Activated T-cell treated with anti-CD3 and anti-CD28 coated beads, Interleukin-2, amount 50 U/mL, for 4 hours (primary cell): ENCODE data around the gene CNN1. TPM values are rescaled to one million over a fixed set of nuclear protein-coding genes. Genes with fewer than 3 reads are reported as not detected.

ENCODE experiments used
- ATAC-seq, 2 donors: fragments of 200-7000 bp; cut with Tn5 transposase; one replicate each; pipeline ENCODE4 v1.10.0; 2021
- DNase-seq: peaks from one replicate; pipeline ENCODE4 v3.0.0-alpha.2; 2020
- H3K27me3 Mint-ChIP-seq: one replicate; pipeline ENCODE4 v1.8.0; 2021; ENCODE audit warnings: low read depth, mixed read lengths
- H3K36me3 Mint-ChIP-seq: one replicate; pipeline ENCODE4 v1.8.0; 2022; ENCODE audit warnings: mixed read lengths; ENCODE audit not compliant: insufficient read depth
- H3K4me1 Mint-ChIP-seq: one replicate; pipeline ENCODE4 v1.8.0; 2021; ENCODE audit warnings: low read depth, mixed read lengths
- H3K4me3 Mint-ChIP-seq: one replicate; pipeline ENCODE4 v1.8.0; 2021; ENCODE audit warnings: mild to moderate bottlenecking, moderate library complexity, mixed read lengths
- H3K9me3 Mint-ChIP-seq: one replicate; pipeline ENCODE4 v1.8.0; 2021; ENCODE audit warnings: mixed read lengths
- total RNA-seq, 3 donors: library from RNA; stranded (reverse); gene quantifications; one replicate each; pipeline ENCODE4 v1.2.1, GENCODE V29; 2021

Gene CNN1
- total RNA-seq, 3 donors from 2014 or later: 0.25 TPM; not detected in 2

DNA sequence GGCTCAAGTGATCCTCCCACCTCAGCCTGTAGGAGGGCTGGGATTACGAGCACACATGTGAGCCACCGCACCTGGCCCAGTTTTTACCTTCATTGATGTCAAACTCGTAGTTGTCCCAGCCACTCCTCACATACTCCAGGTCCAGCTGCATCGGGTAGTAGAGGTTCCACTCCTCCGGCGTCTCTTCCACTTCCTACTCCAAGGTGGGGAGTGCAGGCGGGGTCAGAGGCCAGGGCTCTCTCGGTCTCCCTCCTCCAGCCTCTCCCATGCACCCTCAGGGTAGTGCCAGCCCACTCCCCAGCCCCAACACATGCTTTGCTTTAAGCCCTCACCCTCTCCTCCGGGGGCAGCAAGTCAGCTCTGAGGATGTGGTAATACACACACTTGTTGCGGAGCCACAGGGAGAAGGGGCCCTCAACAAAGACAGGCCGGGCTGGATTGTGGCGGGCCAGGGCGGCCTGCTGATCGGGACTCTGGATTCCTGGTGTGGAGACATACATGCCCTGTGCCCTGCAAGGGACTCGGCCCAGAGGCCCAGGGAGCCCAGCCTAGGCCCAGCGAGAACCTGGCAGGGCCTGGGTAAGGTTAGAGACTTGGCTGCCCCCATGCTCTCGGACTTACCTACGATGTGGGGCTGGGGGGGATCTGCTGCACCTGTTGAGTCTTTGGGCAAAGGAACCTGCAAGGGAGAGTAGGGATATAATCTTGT is 31.1 kb upstream of the CNN1 start:
- ATAC-seq (no peak), DNase-seq (no peak)
- Mint-ChIP-seq H3K36me3 (peaks cover 11% of the 10 kb centered on the region), H3K4me1 (peaks cover 10% of the 10 kb centered on the region), H3K9me3 (no peaks in the 10 kb centered on the region), H3K27me3 (no peaks in the 10 kb centered on the region), H3K4me3 (no peak overlapping the region)

DNA sequence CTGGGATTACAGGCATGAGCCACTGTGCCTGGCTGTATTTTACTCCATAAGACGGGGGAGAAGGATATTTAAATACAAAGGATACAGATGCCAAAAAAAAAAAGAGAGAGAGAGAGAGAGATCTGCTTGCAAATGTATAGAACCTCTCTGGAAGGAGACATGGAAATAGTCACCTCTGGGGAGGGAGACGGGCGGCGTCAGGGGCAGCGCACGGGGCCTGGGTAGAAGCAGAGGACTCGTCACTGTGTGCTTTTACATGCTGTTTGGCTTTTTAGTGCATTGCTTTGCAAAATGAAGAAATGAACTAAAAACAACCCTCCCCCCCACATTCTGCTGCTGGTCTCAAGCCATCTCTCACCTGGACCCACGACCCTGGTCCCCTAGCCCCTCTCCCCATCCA is 28.2 kb upstream of the CNN1 start:
- no peak overlapping the region for H3K4me3 Mint-ChIP-seq
- ATAC-seq: no peak
- no peak for DNase-seq
- H3K27me3 Mint-ChIP-seq: no peaks in the 10 kb centered on the region
- peaks cover 16% of the 10 kb centered on the region for H3K36me3 Mint-ChIP-seq
- no peaks in the 10 kb centered on the region for H3K9me3 Mint-ChIP-seq
- peaks cover 4% of the 10 kb centered on the region for H3K4me1 Mint-ChIP-seq

DNA sequence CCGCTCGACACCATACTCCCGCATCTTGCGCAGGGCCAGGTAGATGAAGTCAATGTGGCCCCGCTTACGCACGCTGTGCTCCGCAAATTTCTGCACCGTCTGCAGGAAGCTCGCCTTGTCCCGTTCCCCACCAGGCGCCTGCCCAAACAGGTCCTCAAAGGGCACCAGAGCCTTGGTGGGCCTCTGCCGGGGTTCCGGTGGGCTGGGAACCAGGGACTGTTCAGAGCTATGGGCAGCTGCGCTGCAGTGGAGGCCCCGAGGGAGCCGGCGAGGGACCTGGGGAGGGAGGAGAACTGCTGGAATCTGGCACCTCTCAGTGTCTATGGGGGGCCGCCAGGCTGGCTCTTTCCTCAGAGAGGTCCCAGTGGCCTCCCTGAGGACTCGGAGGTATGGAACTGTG is 24.7 kb upstream of the CNN1 start:
- Mint-ChIP-seq H3K9me3 (no peaks in the 10 kb centered on the region), H3K36me3 (peaks cover 25% of the 10 kb centered on the region), H3K4me1 (no peaks in the 10 kb centered on the region), H3K4me3 (no peak overlapping the region), H3K27me3 (no peaks in the 10 kb centered on the region)
- ATAC-seq (no peak), DNase-seq (no peak)

DNA sequence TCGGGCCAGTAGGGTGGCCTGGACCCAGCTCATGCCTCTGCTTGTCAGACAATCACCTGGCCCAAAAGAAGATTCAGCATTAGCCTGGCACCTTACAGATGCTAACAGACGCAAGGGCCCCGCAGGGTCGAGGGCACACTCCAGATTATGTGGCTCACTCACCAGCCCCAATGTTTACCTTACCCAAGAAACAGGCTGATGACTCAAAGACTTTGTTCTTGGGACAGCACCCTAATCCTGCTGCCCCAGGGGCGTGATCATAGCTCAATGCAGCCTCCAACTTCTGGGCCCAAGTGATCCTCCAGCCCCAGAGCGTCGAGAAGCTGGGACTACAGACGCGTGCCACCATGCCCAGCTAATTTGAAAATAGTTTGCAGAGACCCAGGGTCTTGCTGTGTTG is 19.5 kb upstream of the CNN1 start:
- DNase-seq (no peak), ATAC-seq (peak in 1 of 2 donors; percentile 10)
- Mint-ChIP-seq H3K4me3 (no peak overlapping the region), H3K9me3 (no peaks in the 10 kb centered on the region), H3K27me3 (no peaks in the 10 kb centered on the region), H3K4me1 (no peaks in the 10 kb centered on the region), H3K36me3 (peaks cover 20% of the 10 kb centered on the region)

DNA sequence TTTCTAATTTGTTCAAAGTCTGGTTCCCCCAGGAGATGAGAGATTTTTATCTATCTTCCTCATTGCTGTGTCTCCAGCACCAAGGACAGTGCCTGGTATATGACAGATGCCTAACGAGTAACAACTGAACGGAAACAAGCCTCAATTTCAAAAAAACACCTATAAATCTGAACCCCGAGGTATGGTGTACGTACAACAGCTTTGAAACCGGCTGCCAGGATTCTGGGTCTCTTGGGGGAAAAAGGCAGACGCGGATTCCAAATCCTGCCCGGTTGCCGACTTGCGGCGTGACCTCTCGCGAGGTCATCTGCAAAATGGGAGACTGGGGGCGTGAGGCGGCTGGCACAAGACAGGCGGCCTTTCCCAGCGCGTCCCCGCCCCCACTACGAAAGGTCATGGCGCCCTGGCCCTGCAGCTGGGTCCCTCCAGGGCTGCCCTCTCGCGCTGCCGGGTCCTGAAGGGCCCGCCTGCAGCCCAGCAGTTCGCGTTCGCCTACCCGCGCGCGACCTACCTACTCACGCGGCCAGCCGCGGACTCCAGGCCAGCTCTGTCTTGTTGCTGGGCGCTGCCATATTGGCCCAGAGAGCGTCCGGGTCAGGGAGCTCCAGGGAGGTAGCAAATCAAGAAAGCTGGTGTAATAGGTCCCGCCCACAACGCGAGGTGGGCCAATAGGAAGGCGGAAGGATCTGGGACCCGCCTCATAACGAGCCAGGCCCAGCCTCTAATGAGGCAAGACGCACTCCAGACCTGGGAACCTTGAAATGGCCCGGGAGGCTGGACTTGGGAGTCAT is 9.9 kb upstream of the CNN1 start, which contains the start of gene ECSIT:
Gene ECSIT, minus strand, starts transcription at position 584 of the 791 bp plus-strand sequence. CDS start 9,964 bp downstream, outside the sequence.
- Mint-ChIP-seq H3K27me3 (no peaks in the 10 kb centered on the region), H3K4me1 (peaks cover 22% of the 10 kb centered on the region), H3K36me3 (peaks cover 4% of the 10 kb centered on the region), H3K4me3 (peak within 1 kb of the TSS; percentile 94), H3K9me3 (no peaks in the 10 kb centered on the region)
- DNase-seq (peak; percentile 87), ATAC-seq (peak; percentile 96 to 97)

DNA sequence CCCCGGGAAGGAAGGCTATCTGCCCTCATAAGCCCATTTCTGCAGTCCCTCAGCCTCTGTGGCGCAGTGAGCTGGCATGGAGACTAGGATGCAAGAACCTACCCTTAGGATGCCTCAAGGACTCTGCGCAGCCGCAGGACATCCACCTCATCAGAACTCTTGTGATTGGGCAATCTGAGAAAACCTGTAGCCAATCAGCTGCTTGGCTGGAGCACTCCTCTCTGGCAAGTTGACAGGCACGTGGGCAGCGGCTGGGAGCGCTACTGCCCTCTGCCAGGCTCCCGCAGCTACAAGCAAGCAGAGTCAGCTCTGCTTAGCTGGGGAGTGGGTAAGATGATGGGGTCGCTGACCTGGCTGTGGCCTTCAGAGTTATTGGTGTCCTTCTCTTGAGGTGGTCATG is 8.2 kb upstream of the CNN1 start:
- H3K4me3 Mint-ChIP-seq: no peak overlapping the region
- no peak for ATAC-seq
- no peaks in the 10 kb centered on the region for H3K27me3 Mint-ChIP-seq
- peaks cover 26% of the 10 kb centered on the region for H3K4me1 Mint-ChIP-seq
- peaks cover 4% of the 10 kb centered on the region for H3K36me3 Mint-ChIP-seq
- H3K9me3 Mint-ChIP-seq: no peaks in the 10 kb centered on the region
- no peak for DNase-seq

DNA sequence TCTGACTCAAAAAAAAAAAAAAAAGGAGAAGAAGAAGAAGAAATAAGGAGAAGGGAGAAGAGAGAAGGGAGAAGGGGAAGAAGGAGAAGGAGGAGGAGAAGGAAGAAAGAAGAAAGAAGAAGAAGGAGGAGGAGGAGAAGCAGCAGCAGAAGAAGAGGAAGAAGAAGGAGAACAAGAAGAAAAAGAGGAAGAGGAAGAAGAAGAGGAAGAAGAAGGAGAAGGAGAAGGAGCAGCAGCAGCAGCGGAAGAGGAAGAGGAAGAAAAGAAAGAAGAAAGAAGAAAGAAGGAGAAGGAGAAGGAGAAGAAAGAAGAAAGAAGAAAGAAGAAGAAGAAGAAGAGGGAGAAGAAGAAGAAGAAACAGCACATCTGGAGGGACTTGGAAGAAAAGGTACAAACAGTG is 4.1 kb upstream of the CNN1 start:
- H3K4me3 Mint-ChIP-seq: no peak overlapping the region
- peaks cover 13% of the 10 kb centered on the region for H3K4me1 Mint-ChIP-seq
- ATAC-seq (no peak), DNase-seq (no peak)
- no peaks in the 10 kb centered on the region for H3K36me3 Mint-ChIP-seq
- H3K9me3 Mint-ChIP-seq: no peaks in the 10 kb centered on the region
- H3K27me3 Mint-ChIP-seq: peaks cover 12% of the 10 kb centered on the region

DNA sequence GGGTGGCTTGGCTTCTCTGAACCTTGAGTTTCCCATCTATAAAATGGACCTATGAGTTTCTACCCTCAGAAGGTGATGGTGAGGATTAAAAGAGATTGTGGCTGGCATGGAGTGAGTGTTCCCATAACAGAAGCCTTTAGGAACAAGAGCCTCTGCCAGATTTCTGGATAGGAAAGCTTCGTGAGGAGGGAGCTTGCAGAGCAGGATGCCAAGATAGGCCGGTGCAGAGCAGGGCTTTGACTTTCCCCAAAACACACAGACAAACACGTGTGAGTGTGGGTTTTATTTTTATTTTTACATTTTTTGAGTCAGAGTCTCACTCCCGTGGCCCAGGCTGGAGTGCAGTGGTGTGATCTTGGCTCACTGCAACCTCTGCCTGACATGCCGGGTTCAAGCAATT is 3.7 kb upstream of the CNN1 start:
- DNase-seq: no peak
- Mint-ChIP-seq H3K4me3 (no peak overlapping the region), H3K9me3 (no peaks in the 10 kb centered on the region), H3K4me1 (peaks cover 13% of the 10 kb centered on the region), H3K36me3 (no peaks in the 10 kb centered on the region), H3K27me3 (peaks cover 12% of the 10 kb centered on the region)
- no peak for ATAC-seq

DNA sequence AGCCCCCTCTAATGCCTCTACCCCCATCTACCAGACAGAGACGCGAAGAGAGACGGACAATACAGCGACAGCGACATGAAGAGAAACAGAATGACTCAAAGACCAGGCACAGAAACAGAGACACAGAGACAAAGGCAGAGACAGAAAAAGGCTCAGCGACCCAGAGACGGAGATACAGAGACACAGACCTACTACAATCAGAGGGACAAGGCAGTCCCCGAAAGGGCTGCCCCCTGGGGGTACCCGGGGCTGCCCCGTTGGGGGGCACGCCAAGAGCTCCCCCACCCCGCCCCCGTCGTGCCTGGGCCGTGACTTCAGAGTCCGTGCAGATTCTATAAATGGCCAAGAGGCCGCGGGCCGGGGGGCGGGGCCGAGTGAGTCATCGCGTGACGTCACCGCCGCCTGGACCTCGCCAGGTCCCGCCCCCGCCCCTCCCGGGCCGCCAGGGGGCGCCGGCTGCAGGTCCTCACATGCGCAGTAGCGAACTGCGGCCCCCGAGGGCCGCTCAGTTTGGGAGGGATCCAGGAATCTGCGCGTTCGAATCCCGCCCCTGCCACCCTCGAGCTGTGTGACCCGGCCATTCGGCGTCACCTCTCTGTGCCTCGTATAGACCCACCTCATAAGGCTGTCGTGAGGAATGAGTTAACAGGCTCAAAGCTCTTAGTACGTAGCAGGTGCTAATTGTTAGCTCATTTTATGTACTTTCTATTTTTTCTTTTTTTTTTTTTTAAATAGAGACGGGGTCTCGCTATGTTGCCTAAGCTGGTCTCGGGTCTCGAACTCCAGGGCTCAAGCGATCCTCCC is 2.7 kb upstream of the CNN1 start:
- ATAC-seq: peak; percentile 74 to 76

DNA sequence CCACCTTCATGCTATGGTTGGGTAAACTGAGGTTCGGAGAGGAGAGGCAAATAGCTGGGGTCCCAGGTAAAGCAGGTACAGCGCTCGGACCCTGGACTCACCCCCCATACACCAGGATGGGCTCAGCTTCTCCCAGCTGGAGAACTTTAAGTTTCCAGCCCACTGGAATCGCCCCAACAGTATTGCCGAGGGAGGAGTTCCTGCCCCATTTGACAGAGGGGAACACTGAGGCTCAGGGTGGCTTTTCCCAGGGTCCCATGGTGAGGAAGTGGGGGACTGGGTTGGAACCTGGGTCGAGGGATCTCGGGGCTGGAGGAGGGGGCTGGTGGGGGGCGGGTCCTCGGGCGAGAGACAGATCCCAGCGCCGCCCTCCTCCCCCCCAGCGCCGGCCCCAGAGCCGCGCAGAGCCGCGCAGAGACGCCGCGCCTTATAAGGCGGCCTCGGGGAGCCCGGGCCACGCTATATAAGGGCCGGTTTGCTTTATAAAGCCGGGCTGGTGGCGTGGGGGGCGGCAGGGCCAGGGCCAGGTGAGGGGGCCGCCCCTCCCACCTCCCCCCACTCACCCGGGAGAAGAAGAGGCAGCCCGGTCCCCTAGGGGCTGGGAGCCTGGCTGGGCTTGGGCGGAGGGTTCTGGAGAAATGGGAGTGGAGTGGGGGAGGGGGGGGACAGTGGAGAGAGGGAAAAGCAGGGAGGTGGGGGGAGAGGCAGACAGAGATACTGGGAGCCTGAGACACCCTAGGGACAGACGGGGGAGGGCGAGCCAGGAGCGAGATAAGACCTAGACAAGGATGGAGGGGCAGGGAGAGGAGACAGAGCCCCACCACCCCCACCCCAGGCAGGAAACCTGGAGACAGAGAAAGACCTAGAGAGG is 1.1 kb downstream of the CNN1 start:
- Mint-ChIP-seq H3K4me3 (no peak overlapping the region), H3K4me1 (peaks cover 8% of the 10 kb centered on the region), H3K27me3 (peaks cover 29% of the 10 kb centered on the region), H3K36me3 (no peaks in the 10 kb centered on the region), H3K9me3 (no peaks in the 10 kb centered on the region)
- no peak for DNase-seq
- no peak for ATAC-seq

More for the DNA sequence above, 2.7 kb upstream of the CNN1 start:
- H3K4me1 Mint-ChIP-seq: peaks cover 13% of the 10 kb centered on the region
- H3K9me3 Mint-ChIP-seq: no peaks in the 10 kb centered on the region
- peak; percentile 82 for DNase-seq
- H3K27me3 Mint-ChIP-seq: peaks cover 17% of the 10 kb centered on the region
- H3K4me3 Mint-ChIP-seq: peak overlapping the region; percentile 55
- H3K36me3 Mint-ChIP-seq: no peaks in the 10 kb centered on the region

DNA sequence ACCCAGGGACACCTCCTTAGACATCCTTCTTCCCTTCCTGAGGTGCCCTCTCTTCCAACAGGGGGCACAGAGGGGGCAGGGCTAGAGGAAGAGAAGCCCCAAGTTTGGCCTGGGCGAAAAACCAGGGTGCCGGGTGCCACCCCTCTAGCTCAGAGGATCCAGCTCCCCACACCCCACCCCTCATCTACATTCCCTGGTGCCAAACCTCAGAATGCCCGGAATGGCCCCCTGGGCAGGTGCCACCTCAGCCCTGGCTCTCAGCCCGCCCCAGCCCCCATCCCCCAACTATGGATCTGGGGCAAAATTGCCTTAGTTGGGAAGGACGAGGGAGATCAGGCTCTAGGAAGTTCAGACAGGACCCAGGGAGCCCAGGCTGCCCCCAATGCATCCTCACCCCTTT is 2.0 kb downstream of the CNN1 start:
- H3K4me3 Mint-ChIP-seq: no peak overlapping the region
- DNase-seq: no peak
- H3K27me3 Mint-ChIP-seq: peaks cover 29% of the 10 kb centered on the region
- no peak for ATAC-seq
- H3K36me3 Mint-ChIP-seq: no peaks in the 10 kb centered on the region
- H3K9me3 Mint-ChIP-seq: no peaks in the 10 kb centered on the region
- peaks cover 1% of the 10 kb centered on the region for H3K4me1 Mint-ChIP-seq

DNA sequence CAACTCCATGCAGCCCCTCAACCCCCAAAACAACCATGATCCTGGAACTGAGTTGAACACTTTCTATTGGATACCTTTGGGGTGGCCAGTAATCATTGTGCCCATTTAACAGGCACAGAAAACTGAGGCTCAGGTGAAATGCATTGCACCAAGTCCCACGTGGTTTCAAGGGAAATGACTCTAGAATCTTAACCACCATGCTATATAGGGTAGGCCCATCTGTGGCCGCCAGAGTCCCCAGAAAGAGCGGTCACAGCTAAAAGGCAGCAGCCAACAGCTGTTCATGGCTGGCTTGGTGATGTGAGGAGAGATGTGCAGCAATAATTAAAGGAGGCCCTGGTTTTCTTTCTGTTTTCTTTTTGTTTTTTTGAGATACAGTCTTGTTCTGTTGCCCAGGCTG is 2.6 kb downstream of the CNN1 start:
- no peak for ATAC-seq

DNA sequence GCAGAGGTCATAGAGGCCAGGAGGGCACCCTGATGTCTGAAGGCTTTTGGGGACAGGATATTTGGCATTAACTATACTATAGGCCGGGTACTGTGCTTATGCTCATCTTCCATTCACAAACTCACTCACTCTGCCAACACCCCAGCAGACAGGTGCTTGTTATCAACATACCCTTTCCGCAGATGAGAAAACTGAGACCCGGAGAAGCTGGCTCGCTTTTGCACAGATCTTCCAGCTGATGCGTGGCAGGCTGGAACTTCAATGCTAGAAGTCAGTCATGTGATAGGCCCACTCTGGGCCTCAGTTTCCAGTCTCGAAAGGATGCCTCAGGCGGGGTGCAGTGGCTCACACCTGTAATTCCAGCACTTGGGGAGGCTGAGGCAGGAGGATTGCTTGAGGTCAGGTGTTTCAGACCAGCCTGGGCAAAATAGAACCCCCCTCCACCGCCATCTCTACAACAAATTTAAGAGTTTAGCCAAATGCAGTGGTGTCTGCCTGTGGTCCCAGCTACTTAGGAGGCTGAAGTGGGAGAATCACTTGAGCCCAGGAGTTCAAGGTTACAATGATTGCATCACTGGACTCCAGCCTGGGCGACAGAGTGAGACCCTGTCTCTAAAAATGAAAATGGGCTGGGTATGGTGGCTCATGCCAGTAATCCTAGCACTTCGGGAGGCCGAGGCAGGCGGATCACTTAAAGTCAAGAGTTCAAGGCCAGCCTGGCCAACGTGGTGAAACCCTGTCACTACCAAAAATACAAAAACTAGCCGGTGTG is 9.5 kb downstream of the CNN1 start:
- DNase-seq: no peak
- no peak overlapping the region for H3K4me3 Mint-ChIP-seq
- H3K9me3 Mint-ChIP-seq: no peaks in the 10 kb centered on the region
- peaks cover 6% of the 10 kb centered on the region for H3K36me3 Mint-ChIP-seq
- H3K27me3 Mint-ChIP-seq: peaks cover 4% of the 10 kb centered on the region
- no peak for ATAC-seq
- no peaks in the 10 kb centered on the region for H3K4me1 Mint-ChIP-seq

More for the DNA sequence above, 2.6 kb downstream of the CNN1 start:
- no peaks in the 10 kb centered on the region for H3K36me3 Mint-ChIP-seq
- H3K4me1 Mint-ChIP-seq: no peaks in the 10 kb centered on the region
- no peak overlapping the region for H3K4me3 Mint-ChIP-seq
- peaks cover 29% of the 10 kb centered on the region for H3K27me3 Mint-ChIP-seq
- no peak for DNase-seq
- no peaks in the 10 kb centered on the region for H3K9me3 Mint-ChIP-seq
